HEK293T (cell line): ENCODE measurements around the gene SRBD1.

ENCODE experiments used
- CTCF ChIA-PET: fragments of 350-600 bp; formaldehyde crosslinking; extraction: SDS; loops from one replicate; lab custom pipeline; 2021; ENCODE audit warnings: antibody characterized with exemption, inconsistent platforms; lab: Yijun Ruan, JAX
- POLR2A ChIA-PET: fragments of 350-600 bp; formaldehyde crosslinking; extraction: SDS; loops from one replicate; lab custom pipeline; 2020; ENCODE audit warnings: antibody characterized with exemption, inconsistent platforms; lab: Yijun Ruan, JAX
- DNase-seq: peaks from one replicate; pipeline ENCODE4 v3.0.0; 2012; ENCODE audit warnings: mixed read lengths; ENCODE audit errors: extremely low spot score
- ARNT ChIP-seq: fragments of 450-650 bp; IDR thresholded peaks from 2 replicates; pipeline ENCODE4 v1.6.1; 2017; ENCODE audit warnings: mild to moderate bottlenecking
- BHLHE40 ChIP-seq: fragments of 450-650 bp; IDR thresholded peaks from 2 replicates; pipeline ENCODE4 v1.6.1; 2016; ENCODE audit warnings: mild to moderate bottlenecking, moderate library complexity, borderline replicate concordance
- CTBP1 ChIP-seq: fragments of 450-650 bp; IDR thresholded peaks from 2 replicates; pipeline ENCODE4 v1.6.1; 2016; ENCODE audit warnings: borderline replicate concordance
- ELF4 ChIP-seq: fragments of 450-650 bp; IDR thresholded peaks from 2 replicates; pipeline ENCODE4 v1.6.1; 2017; ENCODE audit warnings: antibody characterized with exemption
- FOXA1 ChIP-seq: fragments of 450-650 bp; IDR thresholded peaks from 2 replicates; pipeline ENCODE4 v1.6.1; 2016; ENCODE audit warnings: mild to moderate bottlenecking
- FOXK2 ChIP-seq: fragments of 450-650 bp; IDR thresholded peaks from 2 replicates; pipeline ENCODE4 v1.6.1; 2016; ENCODE audit warnings: mild to moderate bottlenecking
- FOXM1 ChIP-seq: fragments of 450-650 bp; IDR thresholded peaks from 2 replicates; pipeline ENCODE4 v1.6.1; 2017; ENCODE audit warnings: mild to moderate bottlenecking, borderline replicate concordance
- HDGF ChIP-seq: fragments of 450-650 bp; IDR thresholded peaks from 2 replicates; pipeline ENCODE4 v1.6.1; 2017; ENCODE audit warnings: antibody characterized with exemption, borderline replicate concordance
- L3MBTL2 ChIP-seq: fragments of 450-650 bp; conservative IDR thresholded peaks from 2 replicates; pipeline ENCODE4 v1.6.1; 2016; ENCODE audit warnings: mild to moderate bottlenecking
- LEF1 ChIP-seq: fragments of 450-650 bp; IDR thresholded peaks from 2 replicates; pipeline ENCODE4 v1.6.1; 2017; ENCODE audit warnings: mild to moderate bottlenecking, borderline replicate concordance
- NFRKB ChIP-seq: fragments of 450-650 bp; IDR thresholded peaks from 2 replicates; pipeline ENCODE4 v1.6.1; 2016; ENCODE audit warnings: mild to moderate bottlenecking, moderate library complexity
- SP1 ChIP-seq: fragments of 450-650 bp; IDR thresholded peaks from 2 replicates; pipeline ENCODE4 v1.6.1; 2017
- SUZ12 ChIP-seq: fragments of 450-650 bp; IDR thresholded peaks from 2 replicates; pipeline ENCODE4 v1.6.1; 2016; ENCODE audit warnings: mild to moderate bottlenecking
- TARDBP ChIP-seq: fragments of 450-650 bp; IDR thresholded peaks from 2 replicates; pipeline ENCODE4 v1.6.1; 2016
- ZNF384 ChIP-seq: fragments of 450-650 bp; IDR thresholded peaks from 2 replicates; pipeline ENCODE4 v1.6.1; 2016
- TF ChIP-seq, protein P1 (sequence below): fragments of 450-650 bp; IDR thresholded peaks from 2 replicates; pipeline ENCODE4 v1.6.1; 2016

SRBD1 gene

DNA sequence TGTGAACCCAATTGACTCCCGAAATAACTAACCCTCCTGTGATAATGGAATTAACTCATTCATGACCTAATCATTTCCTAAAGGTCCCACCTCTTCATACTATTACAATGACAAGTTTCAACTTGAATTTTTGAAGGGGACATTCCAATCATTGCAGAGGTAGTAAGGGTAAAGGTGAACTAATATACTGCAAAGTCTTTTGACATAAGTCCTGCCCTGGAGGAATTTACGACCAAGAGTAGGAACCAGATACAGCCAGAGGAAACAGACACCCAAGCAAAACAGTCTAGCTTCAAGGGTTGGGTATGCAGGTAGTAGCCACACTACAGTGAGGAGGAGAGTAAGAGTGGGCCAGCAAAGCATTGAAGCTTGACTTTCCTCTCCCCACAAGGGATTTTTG, 1.2 kb upstream of the SRBD1 start:
- no peak for DNase-seq
- POLR2A ChIA-PET, result no interaction called here

DNA sequence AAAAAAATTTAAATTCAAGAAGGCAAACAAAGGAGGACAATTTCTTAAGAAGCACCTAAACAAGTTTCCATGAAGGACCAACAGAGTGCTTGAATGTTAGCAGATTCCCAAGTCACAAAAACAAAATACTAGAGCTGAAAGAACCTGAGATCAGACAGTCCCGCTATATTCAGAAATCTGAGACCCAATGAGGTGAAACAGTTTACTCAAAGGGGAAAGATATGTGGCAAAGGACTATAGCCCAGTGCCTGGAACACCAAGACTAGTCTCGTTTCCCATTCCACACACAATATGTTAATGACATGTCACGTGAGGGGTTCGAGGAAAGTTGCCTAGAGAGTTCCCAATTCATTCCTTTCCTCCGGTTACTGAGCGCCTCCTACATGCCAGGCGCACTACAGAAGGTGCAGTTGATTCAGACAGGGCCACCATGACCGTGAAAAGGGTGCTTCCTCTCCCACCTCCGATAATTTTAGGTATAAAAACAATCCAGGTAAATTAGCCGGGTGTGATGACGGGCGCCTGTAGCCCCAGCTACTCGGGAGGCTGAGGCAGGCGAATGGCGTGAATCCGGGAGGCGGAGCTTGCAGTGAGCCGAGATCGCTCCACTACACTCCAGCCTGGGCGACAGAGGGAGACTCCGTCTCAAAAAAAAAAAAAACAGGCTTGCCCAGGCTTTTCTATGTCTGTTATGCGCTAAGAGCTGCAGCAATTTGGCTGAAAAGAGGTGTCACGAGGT, 617 bp downstream of the SRBD1 start:
- CTCF ChIA-PET, result no interaction called here
- POLR2A ChIA-PET, result interaction anchor here (0.6 to 1.6 kb wide), 5 partner anchors 10 to 440 kb away, joined by 3 to 8 read pairs (median 3); no protein-coding TSS in a partner anchor
- TF ChIP-seq ELF4 (0 out of 2 replicates have a peak, but pooled peaks have one; percentile 2), ARNT (no peak)

More for the DNA sequence above, 1.2 kb upstream of the SRBD1 start:
- TF ChIP-seq ZNF384 (no peak), FOXM1 (no peak), FOXA1 (no peak), ARNT (no peak), BHLHE40 (no peak), LEF1 (no peak), ELF4 (no peak), NFRKB (no peak), SUZ12 (no peak), CTBP1 (no peak), SP1 (no peak)
- TF ChIP-seq, protein P1, sequence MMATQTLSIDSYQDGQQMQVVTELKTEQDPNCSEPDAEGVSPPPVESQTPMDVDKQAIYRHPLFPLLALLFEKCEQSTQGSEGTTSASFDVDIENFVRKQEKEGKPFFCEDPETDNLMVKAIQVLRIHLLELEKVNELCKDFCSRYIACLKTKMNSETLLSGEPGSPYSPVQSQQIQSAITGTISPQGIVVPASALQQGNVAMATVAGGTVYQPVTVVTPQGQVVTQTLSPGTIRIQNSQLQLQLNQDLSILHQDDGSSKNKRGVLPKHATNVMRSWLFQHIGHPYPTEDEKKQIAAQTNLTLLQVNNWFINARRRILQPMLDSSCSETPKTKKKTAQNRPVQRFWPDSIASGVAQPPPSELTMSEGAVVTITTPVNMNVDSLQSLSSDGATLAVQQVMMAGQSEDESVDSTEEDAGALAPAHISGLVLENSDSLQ, result no peak
- CTCF ChIA-PET, result no interaction called here

GRCh38 chr2:45607701-45608100, 3.4 kb downstream of the SRBD1 start:
- CTCF ChIA-PET, result interaction anchor here (0.7 to 1.7 kb wide), 6 partner anchors 9 to 631 kb away, joined by 3 to 7 read pairs (median 4); no protein-coding TSS in a partner anchor
- TF ChIP-seq NFRKB, result no peak
- POLR2A ChIA-PET, result interaction anchor here (0.5 kb wide), 1 partner anchor 45 kb away, joined by 3 read pairs; no protein-coding TSS in a partner anchor
- DNase-seq, result peak; percentile 49

More for the DNA sequence above, 617 bp downstream of the SRBD1 start:
- peak; percentile 68 for DNase-seq

- CTCF ChIA-PET, result interaction anchor here (0.7 to 1.6 kb wide), 3 partner anchors 8 to 630 kb away, joined by 3 to 4 read pairs (median 3); no protein-coding TSS in a partner anchor
Measured at GRCh38 chr2:45606796-45607195, 4.3 kb downstream of the SRBD1 start.

DNA sequence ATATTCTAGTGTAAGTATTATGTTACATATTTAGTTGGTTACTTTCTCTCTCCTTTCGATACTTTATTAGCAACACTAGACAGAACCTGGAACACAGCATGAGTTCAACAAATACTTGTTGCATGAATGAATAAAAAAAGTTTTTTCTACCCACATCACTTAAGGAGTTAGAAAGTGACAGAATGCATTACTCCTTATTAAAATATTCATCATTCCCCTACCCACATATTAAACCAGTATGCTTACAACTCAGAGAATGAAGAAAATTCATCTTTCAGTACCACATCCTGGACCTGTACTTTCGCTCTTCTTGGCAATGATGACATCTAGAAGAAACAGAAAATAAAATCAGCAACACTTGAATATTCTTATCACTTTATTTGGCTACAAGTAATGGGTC, 6.0 kb downstream of the SRBD1 start:
- ChIA-PET POLR2A (no interaction called here), CTCF (interaction anchor here (0.6 kb wide), 1 partner anchor 1136 kb away, joined by 3 read pairs; no protein-coding TSS in a partner anchor)
- TF ChIP-seq ZNF384 (no peak), FOXK2 (no peak), L3MBTL2 (no peak), ELF4 (no peak), FOXM1 (no peak), BHLHE40 (no peak), ARNT (no peak), SP1 (no peak), NFRKB (no peak), FOXA1 (no peak), TARDBP (no peak), SUZ12 (no peak), LEF1 (no peak), HDGF (no peak), CTBP1 (no peak)
- TF ChIP-seq, protein P1, result no peak
- no peak for DNase-seq

More at GRCh38 chr2:45606796-45607195, 4.3 kb downstream of the SRBD1 start:
- POLR2A ChIA-PET, result no interaction called here
- TF ChIP-seq TARDBP (no peak), BHLHE40 (no peak), ARNT (no peak), CTBP1 (no peak), SP1 (no peak), NFRKB (no peak), SUZ12 (no peak), LEF1 (no peak)
- DNase-seq, result no peak

DNA sequence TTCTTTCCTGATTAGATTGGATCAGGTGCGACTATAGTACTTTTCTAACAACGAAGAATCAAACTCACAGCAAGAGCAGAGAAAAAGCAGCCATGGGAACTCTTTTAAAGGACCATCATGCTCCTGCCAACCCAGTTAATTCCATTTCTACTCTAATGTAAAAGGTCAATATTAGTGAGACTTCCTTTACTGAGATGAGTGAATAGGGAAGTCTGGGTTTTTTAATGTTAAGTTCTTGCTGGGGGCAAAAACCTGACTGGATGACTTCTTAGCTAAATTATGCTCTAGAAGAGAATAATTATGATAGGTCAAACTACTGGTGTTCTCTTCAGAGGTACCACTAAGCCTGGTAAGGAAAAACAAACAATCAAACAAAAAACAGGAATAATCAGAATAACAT, 8.4 kb downstream of the SRBD1 start:
- CTCF ChIA-PET, result interaction anchor here (1.3 kb wide), 1 partner anchor 13 kb away, joined by 5 read pairs; no protein-coding TSS in a partner anchor
- no peak for DNase-seq
- POLR2A ChIA-PET, result no interaction called here
- TF ChIP-seq L3MBTL2 (no peak), TARDBP (no peak), SP1 (no peak), FOXK2 (no peak), ELF4 (no peak), ZNF384 (no peak), NFRKB (no peak), LEF1 (no peak), ARNT (no peak), HDGF (no peak), CTBP1 (no peak), SUZ12 (no peak), FOXM1 (no peak), BHLHE40 (no peak)
- TF ChIP-seq, protein P1, result no peak
